Right cardiac atrium (tissue), 5 donors: ENCODE data around the gene GRID2. TPM values are rescaled to one million over a fixed set of nuclear protein-coding genes. Genes with fewer than 3 reads are reported as not detected.
"Not testable (repeated sequence)": the region's sequence is repeated elsewhere in the genome, so short reads cannot be mapped to it uniquely, and the experiment has no call there.

Experiments
- ATAC-seq, 2 donors: fragments of 200-7000 bp; cut with Tn5 transposase; one replicate each; pipeline versions ENCODE4 v1.8.0 to v1.9.1; 2020; ENCODE audit warnings: moderate library complexity in 2 of 2, mild to moderate bottlenecking in 1 of 2
- DNase-seq, 3 donors: peaks; one replicate each; pipeline ENCODE4 v3.0.0-alpha.2; 2020
- H3K27ac ChIP-seq: one replicate; pipeline ENCODE4 v1.5.1; 2013; ENCODE audit warnings: mild to moderate bottlenecking, low read length, control low read depth, moderate library complexity
- H3K27me3 ChIP-seq: one replicate; pipeline ENCODE4 v1.6.1; 2013; ENCODE audit not compliant: control insufficient read depth, insufficient read depth
- H3K4me1 ChIP-seq: one replicate; pipeline ENCODE4 v1.6.1; 2013; ENCODE audit warnings: low read length; ENCODE audit not compliant: control insufficient read depth, insufficient read depth
- H3K4me3 ChIP-seq: one replicate; pipeline ENCODE4 v1.5.1; 2013; ENCODE audit warnings: low read length, control low read depth
- H3K9me3 ChIP-seq: one replicate; pipeline ENCODE4 v1.6.1; 2013; ENCODE audit warnings: low read length; ENCODE audit not compliant: control insufficient read depth
- WGBS: extraction: QIAGEN DNeasy Blood & Tissue Kit; methylation state at CpG from one replicate; pipeline ENCODE4 v1.1.7; 2013; 5-methylcytosine and 5-hydroxymethylcytosine counted together
- intact Hi-C, 4 donors: fragments of 100-400 bp; cut with DNase I; formaldehyde crosslinking; loops; one replicate each; pipeline versions ENCODE4 v1.11.0 to v1.14.0; 2022 to 2023
- polyA plus RNA-seq: library from polyadenylated mRNA; stranded (reverse); fragments of 200-250 nt; gene quantifications from one replicate; pipeline ENCODE4 v1.2.3, GENCODE V29; 2013
- total RNA-seq, 4 donors: library from RNA; stranded (reverse); fragmentation: NEBNext Ultra II Directional; extraction: Animal tissue kit (Norgen Biotek cat#: 25700); gene quantifications; one replicate each; pipeline ENCODE4 v1.2.1, GENCODE V29; 2021
- donor health status: healthy with polysubstance abuse.
- donor health status: DM: no; HTN: yes; CAD: no.
- donor health status: DM: no; HTN: no; CAD: no.
- donor health status: DM: no; HTN: yes; CAD: no; lungs with severe emphysema.
- donor health status: DM: yes; HTN: yes; CAD: no.

The GRID2 gene
- total and polyA plus RNA-seq, 5 donors, result 0.09 to 1.0 (median 0.47) TPM

DNA sequence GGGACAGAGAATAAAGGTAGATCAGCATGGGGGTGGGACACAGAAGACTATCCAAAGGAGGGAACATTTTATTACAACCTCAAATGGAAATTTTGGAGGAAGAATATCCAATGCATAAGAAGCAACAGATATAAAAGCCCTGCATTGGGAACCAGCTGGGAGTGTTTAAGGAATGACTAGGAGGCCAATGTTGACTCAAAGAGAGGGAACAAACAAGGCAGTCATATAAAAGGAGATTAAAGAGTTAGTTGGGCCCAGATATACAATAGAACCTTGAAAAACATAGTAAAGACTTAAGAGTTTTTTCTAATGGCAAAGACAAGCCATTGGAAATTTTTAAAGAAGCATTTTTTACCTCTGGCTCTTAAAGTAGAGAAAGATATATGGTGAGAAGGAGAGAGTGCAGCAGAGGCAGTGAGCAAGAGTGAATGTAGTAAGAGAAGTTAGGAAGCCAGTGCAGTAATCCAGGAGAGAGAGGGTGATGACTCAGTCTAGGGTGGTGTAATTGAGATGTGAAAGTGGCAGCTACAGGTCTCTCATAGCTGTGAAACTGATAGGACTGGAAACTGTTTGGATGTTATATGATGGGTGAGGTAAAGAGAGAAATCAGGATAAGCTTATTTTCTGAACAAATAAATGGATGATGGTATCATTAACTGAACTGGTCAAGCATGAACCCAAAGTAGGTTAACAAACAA lies 1342.6 kb downstream of the GRID2 start:
- no peak overlapping the region for H3K27ac ChIP-seq
- H3K9me3 ChIP-seq, result no peaks in the 10 kb centered on the region
- no peak for ATAC-seq
- no peaks in the 10 kb centered on the region for H3K27me3 ChIP-seq
- H3K4me1 ChIP-seq, result no peaks in the 10 kb centered on the region
- no peak for DNase-seq
- H3K4me3 ChIP-seq, result no peak overlapping the region
- intact Hi-C loops, result no loop called here

DNA sequence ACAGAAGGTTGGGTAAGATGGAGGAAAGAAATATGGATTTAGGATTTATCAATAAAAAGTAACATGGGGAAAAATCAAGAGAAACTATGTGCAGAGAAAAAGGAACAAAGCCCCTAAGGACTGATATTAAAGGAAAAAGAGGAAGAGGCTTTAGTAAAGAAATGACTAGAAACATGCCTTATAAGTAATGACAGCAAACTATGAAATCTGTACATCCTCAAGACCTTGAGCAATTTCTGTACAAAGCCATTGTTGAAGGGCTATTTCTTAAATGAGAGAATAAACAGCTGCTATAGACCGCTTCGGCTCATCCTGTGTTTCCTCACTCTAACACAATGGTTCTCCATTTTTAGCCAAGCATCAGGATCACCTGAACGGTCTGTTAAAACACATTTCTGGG lies 1344.5 kb downstream of the GRID2 start:
- ATAC-seq (no peak), DNase-seq (no peak)
- Histone ChIP-seq H3K4me1 (no peaks in the 10 kb centered on the region), H3K4me3 (no peak overlapping the region), H3K9me3 (no peaks in the 10 kb centered on the region), H3K27ac (no peak overlapping the region), H3K27me3 (no peaks in the 10 kb centered on the region)
- WGBS, result 72% methylated on average over 3 of the region's 3 CpGs
- intact Hi-C loops, result no loop called here

DNA sequence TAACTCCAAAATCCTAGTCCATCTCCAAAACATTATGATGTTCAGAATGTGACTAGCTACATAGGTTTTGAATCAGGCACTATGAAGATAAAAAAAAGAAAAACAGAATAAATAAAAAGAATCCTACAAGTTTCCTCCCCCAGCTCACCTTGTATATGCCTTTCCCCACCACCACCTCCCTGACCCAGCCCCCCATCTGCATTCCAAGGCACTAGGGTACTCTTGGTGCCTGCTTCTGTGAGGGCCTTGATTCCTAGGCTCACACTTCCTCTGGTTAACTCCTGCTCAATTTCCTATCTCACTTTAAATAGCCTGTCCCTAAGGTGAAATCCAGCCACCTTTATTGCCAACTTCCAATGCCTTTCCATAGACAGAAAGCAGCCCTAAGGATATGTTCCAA lies 1346.1 kb downstream of the GRID2 start:
- DNase-seq (no peak), ATAC-seq (no peak)
- Histone ChIP-seq H3K4me1 (no peaks in the 10 kb centered on the region), H3K4me3 (no peak overlapping the region), H3K27ac (no peak overlapping the region), H3K9me3 (no peaks in the 10 kb centered on the region), H3K27me3 (no peaks in the 10 kb centered on the region)
- intact Hi-C loops, result no loop called here

DNA sequence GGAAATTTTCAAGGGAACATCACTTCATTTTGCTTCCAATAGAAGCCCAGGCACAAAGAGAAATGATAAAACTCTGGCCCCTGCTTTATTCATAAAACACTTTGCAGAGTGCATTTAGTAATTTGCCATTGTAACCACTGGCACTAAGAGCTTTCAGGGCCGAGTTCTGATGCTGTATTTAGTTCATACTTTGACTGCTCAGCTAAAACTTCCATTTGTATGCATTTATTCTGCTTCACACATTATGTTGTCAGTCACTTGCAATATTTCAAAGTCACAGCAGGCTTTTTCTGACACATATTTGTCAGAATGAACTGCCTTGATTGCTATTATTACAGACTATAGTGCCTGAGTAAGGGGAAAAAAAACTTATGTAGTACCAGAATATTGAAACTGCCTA lies 1350.4 kb downstream of the GRID2 start:
- no peak for ATAC-seq
- Histone ChIP-seq H3K27ac (no peak overlapping the region), H3K27me3 (no peaks in the 10 kb centered on the region), H3K9me3 (no peaks in the 10 kb centered on the region), H3K4me3 (no peak overlapping the region), H3K4me1 (no peaks in the 10 kb centered on the region)
- no peak for DNase-seq
- intact Hi-C loops, result no loop called here
- WGBS, result 67% methylated on average over 1 of the region's 1 CpG

DNA sequence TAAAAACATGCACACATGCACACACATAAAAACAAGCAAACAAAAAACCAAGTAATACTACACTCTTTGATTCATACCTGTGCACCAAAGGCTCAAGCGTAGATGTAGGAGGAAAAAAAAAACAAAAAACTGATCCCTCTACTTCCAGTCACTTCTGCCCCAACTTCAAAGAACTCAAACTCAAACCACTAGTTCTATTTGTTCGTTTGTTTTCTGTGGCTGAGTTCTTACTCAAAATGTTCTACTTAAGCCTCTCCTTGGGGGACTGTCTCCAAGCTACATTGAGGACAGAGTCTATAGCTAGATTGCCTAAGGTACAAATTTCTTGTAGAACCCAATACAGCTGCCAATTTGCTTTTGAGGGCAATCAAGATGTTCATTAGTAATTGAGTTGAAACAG lies 1353.8 kb downstream of the GRID2 start:
- ATAC-seq (no peak), DNase-seq (no peak)
- 86% methylated on average over 2 of the region's 2 CpGs for WGBS
- intact Hi-C loops, result no loop called here
- Histone ChIP-seq H3K4me1 (no peaks in the 10 kb centered on the region), H3K4me3 (no peak overlapping the region), H3K27me3 (no peaks in the 10 kb centered on the region), H3K9me3 (no peaks in the 10 kb centered on the region), H3K27ac (no peak overlapping the region)

DNA sequence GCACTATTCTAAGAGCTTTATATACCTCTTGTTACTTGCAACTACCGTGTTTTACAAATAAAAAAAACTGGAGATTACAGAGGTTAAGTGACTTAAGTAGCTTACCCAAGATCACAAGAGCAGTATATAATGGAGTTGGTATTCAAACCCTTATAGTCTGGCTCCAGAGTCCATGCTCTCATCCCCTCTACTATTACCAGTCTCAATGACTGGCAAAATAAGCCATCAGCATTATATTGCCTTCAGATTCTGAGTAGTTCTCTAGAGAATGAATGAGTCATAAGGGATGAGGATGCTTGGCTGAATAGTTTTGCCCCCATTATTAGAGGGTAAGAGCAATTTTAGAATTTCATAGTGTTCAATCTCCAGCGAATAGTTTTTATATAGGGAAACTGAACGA lies 1354.7 kb downstream of the GRID2 start:
- 84% methylated on average over 3 of the region's 3 CpGs for WGBS
- Histone ChIP-seq H3K4me3 (no peak overlapping the region), H3K27me3 (no peaks in the 10 kb centered on the region), H3K4me1 (no peaks in the 10 kb centered on the region), H3K27ac (no peak overlapping the region), H3K9me3 (no peaks in the 10 kb centered on the region)
- ATAC-seq (no peak), DNase-seq (no peak)
- intact Hi-C loops, result no loop called here

DNA sequence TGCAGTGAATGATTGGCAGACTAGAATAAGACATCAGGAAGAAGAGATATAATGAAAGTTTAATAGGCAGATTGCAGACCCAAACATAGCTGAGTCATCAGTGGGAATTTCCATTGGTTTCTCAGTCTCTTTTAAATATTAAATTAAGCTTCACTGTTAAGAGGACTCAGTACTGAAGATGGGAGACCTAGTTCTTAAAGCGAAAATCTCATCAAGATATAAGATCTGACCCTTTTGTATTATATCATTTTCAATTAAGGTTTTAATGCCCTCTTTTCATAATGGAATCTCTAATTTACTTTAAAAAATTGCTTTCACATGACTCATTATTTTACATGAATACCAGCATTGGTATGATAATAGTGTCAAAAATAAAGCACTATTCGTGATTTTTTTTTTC lies 1355.9 kb downstream of the GRID2 start:
- intact Hi-C loops, result no loop called here
- Histone ChIP-seq H3K9me3 (no peaks in the 10 kb centered on the region), H3K4me3 (no peak overlapping the region), H3K4me1 (no peaks in the 10 kb centered on the region), H3K27me3 (no peaks in the 10 kb centered on the region), H3K27ac (no peak overlapping the region)
- DNase-seq (no peak), ATAC-seq (no peak)
- WGBS, result 82% methylated on average over 2 of the region's 2 CpGs

DNA sequence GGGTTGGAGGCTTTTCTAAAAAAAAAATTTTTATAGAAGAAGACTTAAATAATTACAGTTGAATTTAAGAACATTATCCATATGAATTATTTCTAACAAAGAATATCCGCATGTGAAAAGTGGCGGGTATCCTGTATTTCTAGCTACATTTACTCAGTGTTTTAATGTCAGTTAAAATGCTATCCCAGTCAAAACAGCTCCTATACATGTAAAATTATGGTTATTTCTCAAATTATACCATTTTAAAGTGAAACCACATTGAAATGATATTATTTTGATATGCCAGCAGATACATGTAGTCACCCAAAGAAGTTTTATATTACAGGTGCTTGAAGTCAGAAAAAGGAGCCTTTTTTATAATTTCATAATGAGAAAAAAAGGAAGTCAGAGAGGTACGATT lies 1356.3 kb downstream of the GRID2 start:
- no peak for DNase-seq
- H3K4me1 ChIP-seq, result no peaks in the 10 kb centered on the region
- no peak overlapping the region for H3K4me3 ChIP-seq
- intact Hi-C loops, result no loop called here
- 90% methylated on average over 3 of the region's 3 CpGs for WGBS
- no peak for ATAC-seq
- H3K27ac ChIP-seq, result no peak overlapping the region
- no peaks in the 10 kb centered on the region for H3K27me3 ChIP-seq
- H3K9me3 ChIP-seq, result no peaks in the 10 kb centered on the region

DNA sequence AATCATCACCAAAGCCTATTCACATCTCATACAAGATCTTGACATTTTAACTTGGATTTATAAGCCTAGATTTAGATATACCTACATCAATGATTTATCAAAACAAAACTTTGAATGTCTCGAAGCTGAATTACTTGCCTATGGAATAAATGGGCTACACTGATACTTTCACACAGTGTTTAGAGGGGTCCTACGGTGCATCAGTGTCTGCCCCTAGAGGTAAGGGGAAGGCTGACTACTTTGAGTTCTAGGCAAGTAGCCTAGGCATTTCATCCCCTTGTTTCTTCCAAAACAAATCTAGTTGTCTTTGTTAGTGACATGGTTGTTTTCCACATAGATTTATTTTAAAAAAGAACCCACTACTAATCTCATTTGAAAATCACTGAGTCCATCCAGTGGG lies 1366.7 kb downstream of the GRID2 start:
- WGBS, result 80% methylated on average over 2 of the region's 2 CpGs
- ATAC-seq, result no peak
- Histone ChIP-seq H3K9me3 (no peaks in the 10 kb centered on the region), H3K27ac (no peak overlapping the region), H3K4me3 (no peak overlapping the region), H3K27me3 (no peaks in the 10 kb centered on the region), H3K4me1 (no peaks in the 10 kb centered on the region)
- intact Hi-C loops, result no loop called here
- no peak for DNase-seq

DNA sequence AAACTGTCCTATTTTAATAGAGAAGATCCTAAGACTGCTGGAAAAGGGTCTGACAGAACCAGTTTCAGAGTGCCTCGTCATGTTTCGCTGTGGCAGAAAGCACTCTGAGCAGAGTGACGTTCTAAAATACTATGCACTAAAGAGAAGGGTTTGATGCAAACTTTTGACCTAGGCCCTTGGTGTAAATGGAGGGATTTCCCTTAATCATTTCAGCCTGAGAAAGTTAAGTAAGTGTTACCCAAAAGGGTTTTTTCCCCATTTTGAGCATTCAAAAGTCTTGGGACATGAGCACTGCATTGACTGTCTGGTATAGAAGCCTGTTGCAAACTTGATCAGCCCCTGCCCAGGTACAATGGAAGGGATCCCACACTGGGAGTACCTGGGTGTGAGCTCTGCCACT lies 1367.3 kb downstream of the GRID2 start:
- intact Hi-C loops, result no loop called here
- H3K4me3 ChIP-seq, result no peak overlapping the region
- ATAC-seq, result no peak

DNA sequence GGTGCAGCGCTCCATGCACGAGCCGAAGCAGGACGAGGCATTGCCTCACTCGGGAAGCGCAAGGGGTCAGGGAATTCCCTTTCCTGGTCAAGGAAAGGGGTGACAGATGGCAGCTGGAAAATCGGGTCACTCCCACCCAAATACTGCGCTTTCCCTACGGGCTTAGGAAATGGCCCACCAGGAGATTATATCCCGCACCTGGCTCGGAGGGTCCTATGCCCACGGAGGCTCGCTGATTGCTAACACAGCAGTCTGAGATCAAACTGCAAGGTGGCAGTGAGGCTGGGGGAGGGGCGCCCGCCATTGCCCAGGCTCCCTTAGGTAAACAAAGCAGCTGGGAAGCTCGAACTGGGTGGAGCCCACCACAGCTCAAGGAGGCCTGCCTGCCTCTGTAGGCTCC lies 1373.2 kb downstream of the GRID2 start:
- DNase-seq, H3K27ac ChIP-seq, H3K27me3 ChIP-seq, intact Hi-C loops, H3K9me3 ChIP-seq, H3K4me3 ChIP-seq, H3K4me1 ChIP-seq, ATAC-seq: not testable (repeated sequence)
- WGBS, result 94% methylated on average over 15 of the region's 16 CpGs

More for the DNA sequence above, 1367.3 kb downstream of the GRID2 start:
- Histone ChIP-seq H3K27ac (no peak overlapping the region), H3K27me3 (no peaks in the 10 kb centered on the region), H3K9me3 (no peaks in the 10 kb centered on the region), H3K4me1 (no peaks in the 10 kb centered on the region)
- WGBS, result 94% methylated on average over 3 of the region's 3 CpGs
- no peak for DNase-seq

DNA sequence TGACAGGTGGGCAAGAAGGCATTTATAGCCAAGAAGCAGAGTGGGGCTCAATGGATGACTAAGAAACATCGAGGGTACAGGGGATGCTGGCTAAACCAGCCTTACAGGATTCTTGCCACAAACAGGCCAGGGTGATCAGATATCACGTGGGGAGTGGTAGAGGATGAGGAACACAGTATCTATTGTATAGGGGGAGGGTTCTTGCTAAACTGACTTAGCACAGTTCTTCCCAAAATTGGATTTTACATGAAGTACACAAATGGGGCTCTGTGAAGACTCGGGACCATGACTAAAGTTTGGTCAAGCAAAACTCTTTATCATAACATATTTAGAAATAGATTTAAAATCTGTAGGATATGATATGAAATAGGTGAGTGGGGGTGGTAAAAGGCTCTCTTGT lies 1380.8 kb downstream of the GRID2 start:
- ATAC-seq (no peak), DNase-seq (no peak)
- intact Hi-C loops, result no loop called here
- Histone ChIP-seq H3K27me3 (no peaks in the 10 kb centered on the region), H3K4me1 (no peaks in the 10 kb centered on the region), H3K9me3 (no peaks in the 10 kb centered on the region), H3K27ac (no peak overlapping the region), H3K4me3 (no peak overlapping the region)
- WGBS, result 61% methylated on average over 3 of the region's 3 CpGs
